Measurements from ENCODE around the gene GDPGP1.

- TF ChIP-seq CTCF (conservative IDR thresholded peaks at IDR 0.05; ENCODE audit: low read depth, low read length) (no peak), EZH2 (IDR thresholded peaks at IDR 0.05; ENCODE audit: borderline replicate concordance, low read depth, low read length, poor library complexity, severe bottlenecking) (no peak)
Measured at GRCh38 chr15:90294159-90294558, 60.1 kb downstream of the GDPGP1 start.

Measured in A673 (cell line).